Neuronal stem cell (in vitro differentiated cells): ENCODE results near the gene BFSP1. TPM values are rescaled to one million over a fixed set of nuclear protein-coding genes. Genes with fewer than 3 reads are reported as not detected.
A peak's percentile ranks its signal among the peaks of the same experiment; 100 is the strongest.

Experiments
- DNase-seq: peaks from one replicate; pipeline ENCODE4 v3.0.0-alpha.2; 2013; ENCODE audit warnings: low spot score
- H2AFZ ChIP-seq: one replicate; pipeline ENCODE4 v1.6.1; 2013; ENCODE audit warnings: mild to moderate bottlenecking, low read length, inconsistent platforms
- H2AK5ac ChIP-seq: 2 replicates; pipeline ENCODE4 v1.6.1; 2013; ENCODE audit warnings: low read depth, mild to moderate bottlenecking, inconsistent platforms, low read length, moderate library complexity, mixed read lengths
- H2BK120ac ChIP-seq: 2 replicates; pipeline ENCODE4 v1.6.1; 2013; ENCODE audit warnings: low read depth, mild to moderate bottlenecking, inconsistent platforms, low read length, moderate library complexity, mixed read lengths
- H2BK12ac ChIP-seq: one replicate; pipeline ENCODE4 v1.6.1; 2013; ENCODE audit warnings: low read length, inconsistent platforms
- H2BK15ac ChIP-seq: 2 replicates; pipeline ENCODE4 v1.6.1; 2013; ENCODE audit warnings: mild to moderate bottlenecking, low read length, inconsistent platforms, mixed read lengths
- H2BK5ac ChIP-seq: one replicate; pipeline ENCODE4 v1.6.1; 2013; ENCODE audit warnings: inconsistent platforms, mild to moderate bottlenecking, low read length, moderate library complexity
- H3K14ac ChIP-seq: one replicate; pipeline ENCODE4 v1.6.1; 2013; ENCODE audit warnings: low read length, inconsistent platforms
- H3K18ac ChIP-seq: 2 replicates; pipeline ENCODE4 v1.6.1; 2013; ENCODE audit warnings: low read length, inconsistent platforms
- H3K23ac ChIP-seq: 2 replicates; pipeline ENCODE4 v1.6.1; 2013; ENCODE audit warnings: low read depth, mild to moderate bottlenecking, mixed read lengths, low read length, inconsistent platforms; ENCODE audit not compliant: poor library complexity
- H3K27ac ChIP-seq: replicated peaks from 3 replicates; pipeline ENCODE4 v1.5.1; 2013; ENCODE audit warnings: low read length, inconsistent platforms
- H3K27me3 ChIP-seq, 3 experiments: 2 replicates each; pipeline ENCODE4 v1.6.1; 2013; ENCODE audit warnings: low read length in 3 of 3, mild to moderate bottlenecking in 2 of 3, inconsistent platforms in 1 of 3, low read depth in 1 of 3, mixed read lengths in 1 of 3, moderate library complexity in 1 of 3; ENCODE audit not compliant: control insufficient read depth in 3 of 3, insufficient read depth in 3 of 3
- H3K36me3 ChIP-seq, 2 donors: replicated peaks in 1 of 2; 2 replicates each; pipeline ENCODE4 v1.6.1; 2013; ENCODE audit warnings: low read length in 2 of 2; ENCODE audit not compliant: control insufficient read depth in 2 of 2, insufficient read depth in 2 of 2
- H3K4ac ChIP-seq: 2 replicates; pipeline ENCODE4 v1.6.1; 2013; ENCODE audit warnings: inconsistent platforms, mild to moderate bottlenecking, low read length, moderate library complexity
- H3K4me1 ChIP-seq, 2 donors: 1 replicate in 1 of 2; 2 replicates in 1 of 2; pipeline ENCODE4 v1.6.1; 2013; ENCODE audit warnings: low read length in 2 of 2, low read depth in 1 of 2; ENCODE audit not compliant: control insufficient read depth in 2 of 2, insufficient read depth in 1 of 2
- H3K4me2 ChIP-seq: one replicate; pipeline ENCODE4 v1.6.1; 2013; ENCODE audit warnings: mild to moderate bottlenecking, low read length, inconsistent platforms; ENCODE audit not compliant: insufficient read depth, poor library complexity, severe bottlenecking
- H3K4me3 ChIP-seq, 2 donors: 2 replicates each; pipeline ENCODE4 v1.5.1; 2013; ENCODE audit warnings: low read length in 2 of 2, mild to moderate bottlenecking in 2 of 2, inconsistent platforms in 1 of 2, moderate library complexity in 1 of 2
- H3K79me1 ChIP-seq: one replicate; pipeline ENCODE4 v1.6.1; 2013; ENCODE audit warnings: low read depth, mild to moderate bottlenecking, inconsistent platforms, low read length, moderate library complexity
- H3K9ac ChIP-seq: one replicate; pipeline ENCODE4 v1.6.1; 2013; ENCODE audit warnings: mild to moderate bottlenecking, low read depth, low read length, inconsistent platforms; ENCODE audit not compliant: poor library complexity
- H3K9me3 ChIP-seq, 2 donors: replicated peaks in 1 of 2; 2 replicates each; pipeline versions ENCODE3 to v1.6.1; 2013; ENCODE audit warnings: low read length in 2 of 2, mild to moderate bottlenecking in 2 of 2, inconsistent platforms in 1 of 2, low read depth in 1 of 2, mixed read lengths in 1 of 2, moderate library complexity in 1 of 2; ENCODE audit not compliant: control insufficient read depth in 2 of 2, insufficient read depth in 1 of 2
- H4K8ac ChIP-seq: one replicate; pipeline ENCODE4 v1.6.1; 2013; ENCODE audit warnings: low read depth, mild to moderate bottlenecking, inconsistent platforms, low read length, moderate library complexity
- H4K91ac ChIP-seq: one replicate; pipeline ENCODE4 v1.6.1; 2013; ENCODE audit warnings: low read length, low read depth, mild to moderate bottlenecking, inconsistent platforms; ENCODE audit not compliant: poor library complexity
- WGBS, 2 donors: extraction: QIAGEN DNeasy Blood & Tissue Kit; methylation state at CpG; one replicate each; pipeline ENCODE4 v1.1.7; 2013; ENCODE audit warnings: missing lambda C conversion rate in 2 of 2, mixed read lengths in 1 of 2; ENCODE audit not compliant: insufficient read length in 2 of 2, insufficient replicate concordance in 1 of 2; ENCODE audit errors: extremely low coverage in 2 of 2; 5-methylcytosine and 5-hydroxymethylcytosine counted together
- polyA plus RNA-seq, 2 experiments: library from polyadenylated mRNA; stranded (reverse); fragments of 200-250 nt; gene quantifications; one replicate each; pipeline ENCODE4 v1.2.3, GENCODE V29; 2013

The BFSP1 gene
- polyA plus RNA-seq (2013, experiment 1 of 2): 0.18 TPM
- polyA plus RNA-seq (2013, experiment 2 of 2): 0.17 TPM

DNA sequence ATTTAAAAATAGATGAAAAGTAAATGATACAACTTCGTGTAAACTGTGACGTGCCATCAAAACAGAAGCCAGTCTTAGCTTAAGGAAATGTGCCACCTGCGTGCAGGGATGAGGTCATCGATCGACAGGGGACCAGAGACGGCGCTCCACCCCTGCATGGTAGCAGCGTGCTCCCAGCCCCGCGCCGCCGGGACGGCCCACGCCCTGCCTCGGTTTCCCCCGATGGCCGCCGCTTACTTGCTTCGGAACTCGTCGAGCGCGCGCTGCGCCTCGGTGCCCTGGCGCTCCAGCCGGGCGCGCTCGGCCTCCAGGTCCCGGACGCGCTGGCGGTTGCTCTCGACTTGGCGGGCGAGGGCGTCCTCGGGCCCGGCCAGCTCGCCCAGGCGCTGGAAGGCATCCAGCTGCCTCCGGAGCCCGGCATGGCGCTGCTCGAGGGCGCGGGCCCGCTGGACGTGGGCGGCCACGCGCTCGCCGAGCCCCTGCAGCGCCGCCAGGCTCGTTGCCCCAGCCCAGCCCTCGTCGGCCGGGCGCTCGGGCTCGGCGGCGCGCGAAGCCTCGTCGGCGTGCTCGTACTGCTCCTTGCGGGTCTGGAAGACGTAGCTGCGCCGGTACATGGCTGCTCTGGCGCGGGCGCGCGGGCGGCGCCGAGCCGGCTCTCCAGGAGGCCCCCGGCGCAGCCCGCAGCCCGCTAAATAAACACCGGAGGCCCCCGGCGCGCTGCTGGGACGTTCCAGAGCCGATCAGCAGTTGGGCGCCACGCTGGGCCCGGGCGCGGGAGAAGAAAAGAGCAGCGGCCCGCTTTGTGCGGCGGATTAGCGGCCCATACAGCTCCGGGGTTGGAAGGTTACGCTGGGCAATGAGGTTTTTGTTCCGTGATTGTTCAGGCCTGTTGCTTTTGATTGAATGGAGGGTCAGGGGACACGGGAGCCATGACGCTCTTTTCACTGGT, at the start of gene BFSP1:
BFSP1 (minus strand) TSS at position 664 of the 949 bp plus-strand sequence; CDS start at position 614, 50 bp downstream.
- no peak within 1 kb of the TSS for H2BK12ac ChIP-seq
- peak within 1 kb of the TSS; percentile 36 to 73 for H3K4me3 ChIP-seq
- H3K79me1 ChIP-seq: no peaks in the 10 kb centered on the region
- no peak within 1 kb of the TSS for H4K8ac ChIP-seq
- H2BK15ac ChIP-seq: no peak within 1 kb of the TSS
- peak; percentile 95 for DNase-seq
- peaks cover 2 to 3% of the 10 kb centered on the region in 2 donors for H3K9me3 ChIP-seq
- H3K9ac ChIP-seq: peak within 1 kb of the TSS; percentile 65
- H3K4me1 ChIP-seq: peaks cover 4 to 11% of the 10 kb centered on the region in 2 donors
- peak within 1 kb of the TSS; percentile 71 for H3K4me2 ChIP-seq
- no CpG with 5 or more reads among the region's 111 CpGs for WGBS, 2 donors
- H4K91ac ChIP-seq: no peak within 1 kb of the TSS
- H3K23ac ChIP-seq: peak within 1 kb of the TSS; percentile 61
- H2AFZ ChIP-seq: peak within 1 kb of the TSS; percentile 80
- H2BK5ac ChIP-seq: no peak within 1 kb of the TSS
- no peak within 1 kb of the TSS for H3K4ac ChIP-seq
- no peak within 1 kb of the TSS for H2AK5ac ChIP-seq
- H3K36me3 ChIP-seq: no peaks in the 10 kb centered on the region
- peak within 1 kb of the TSS; percentile 91 for H3K18ac ChIP-seq
- no peak within 1 kb of the TSS for H3K14ac ChIP-seq
- H3K27ac ChIP-seq: no peak within 1 kb of the TSS
- H3K27me3 ChIP-seq: peaks cover 8 to 62% (median 44%) of the 10 kb centered on the region in 3 experiments
- no peak within 1 kb of the TSS for H2BK120ac ChIP-seq

DNA sequence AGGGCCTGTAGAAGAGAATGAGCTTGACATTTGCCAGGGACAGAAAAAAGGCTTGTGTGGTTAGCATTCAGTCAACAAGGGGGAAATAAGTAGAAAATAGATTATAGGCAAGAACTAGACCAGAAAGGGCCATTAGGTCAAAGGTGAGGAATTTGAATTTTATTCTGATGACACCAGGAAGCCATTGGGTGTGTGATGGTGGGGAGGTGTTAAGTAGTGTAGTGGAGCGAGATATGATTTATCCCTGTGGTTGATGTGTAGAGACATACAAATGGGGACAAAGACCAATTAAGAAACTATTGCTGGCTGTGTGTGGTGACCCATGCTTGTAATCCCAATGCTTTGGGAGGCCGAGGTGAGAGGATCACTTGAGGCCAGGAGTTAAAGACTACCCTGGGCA, 49.7 kb upstream of the BFSP1 start:
- H3K27ac ChIP-seq: no peak overlapping the region
- H3K4me3 ChIP-seq: no peak overlapping the region
- no peak overlapping the region for H3K9ac ChIP-seq
- no peaks in the 10 kb centered on the region for H3K4me1 ChIP-seq
- no peak overlapping the region for H4K91ac ChIP-seq
- H2BK120ac ChIP-seq: no peak overlapping the region
- no peak overlapping the region for H2AFZ ChIP-seq
- no peak for DNase-seq
- no peak overlapping the region for H2BK15ac ChIP-seq
- no peak overlapping the region for H3K4me2 ChIP-seq
- no peak overlapping the region for H2BK12ac ChIP-seq
- H4K8ac ChIP-seq: no peak overlapping the region
- no peaks in the 10 kb centered on the region for H3K36me3 ChIP-seq
- H2AK5ac ChIP-seq: no peak overlapping the region
- no peak overlapping the region for H3K4ac ChIP-seq
- H2BK5ac ChIP-seq: no peak overlapping the region
- H3K9me3 ChIP-seq: peaks cover 0 to 2% of the 10 kb centered on the region in 2 donors
- no peak overlapping the region for H3K14ac ChIP-seq
- no peak overlapping the region for H3K18ac ChIP-seq
- no peak overlapping the region for H3K23ac ChIP-seq
- no CpG with 5 or more reads among the region's 2 CpGs for WGBS, 2 donors
- H3K27me3 ChIP-seq: no peaks in the 10 kb centered on the region
- no peaks in the 10 kb centered on the region for H3K79me1 ChIP-seq

- H2BK15ac ChIP-seq: no peak overlapping the region
- no peak overlapping the region for H4K8ac ChIP-seq
- H2AFZ ChIP-seq: no peak overlapping the region
- H3K36me3 ChIP-seq: no peaks in the 10 kb centered on the region
- H3K9me3 ChIP-seq: peaks cover 0 to 2% of the 10 kb centered on the region in 2 donors
- DNase-seq: no peak
- H3K23ac ChIP-seq: no peak overlapping the region
- H3K14ac ChIP-seq: no peak overlapping the region
- no peaks in the 10 kb centered on the region for H3K27me3 ChIP-seq
- no peaks in the 10 kb centered on the region for H3K4me1 ChIP-seq
- no CpG with 5 or more reads among the region's 4 CpGs for WGBS, 2 donors
- H3K9ac ChIP-seq: no peak overlapping the region
- H3K4ac ChIP-seq: no peak overlapping the region
- H2BK12ac ChIP-seq: no peak overlapping the region
- no peak overlapping the region for H4K91ac ChIP-seq
- H2BK5ac ChIP-seq: no peak overlapping the region
- H2BK120ac ChIP-seq: no peak overlapping the region
- H3K4me3 ChIP-seq: no peak overlapping the region
- H3K18ac ChIP-seq: no peak overlapping the region
- no peak overlapping the region for H3K27ac ChIP-seq
- no peak overlapping the region for H2AK5ac ChIP-seq
- H3K79me1 ChIP-seq: no peaks in the 10 kb centered on the region
- H3K4me2 ChIP-seq: no peak overlapping the region
Measured at GRCh38 chr20:17579369-17580039, 48.3 kb upstream of the BFSP1 start.

GRCh38 chr20:17576215-17576614, 45.0 kb upstream of the BFSP1 start:
- Histone ChIP-seq H2BK12ac (no peak overlapping the region), H3K23ac (no peak overlapping the region), H3K4me2 (no peak overlapping the region), H4K8ac (no peak overlapping the region), H3K79me1 (peaks cover 2% of the 10 kb centered on the region), H2AK5ac (no peak overlapping the region), H2BK5ac (no peak overlapping the region), H3K4me1 (peaks cover 4 to 5% of the 10 kb centered on the region in 2 donors), H3K9ac (no peak overlapping the region), H3K9me3 (peaks cover 0 to 2% of the 10 kb centered on the region in 2 donors), H3K4me3 (no peak overlapping the region), H2AFZ (no peak overlapping the region), H3K18ac (no peak overlapping the region), H2BK120ac (no peak overlapping the region), H3K27me3 (no peaks in the 10 kb centered on the region), H3K14ac (no peak overlapping the region), H2BK15ac (no peak overlapping the region), H4K91ac (no peak overlapping the region), H3K36me3 (peaks cover 0 to 10% of the 10 kb centered on the region in 2 donors), H3K4ac (no peak overlapping the region), H3K27ac (no peak overlapping the region)
- no peak for DNase-seq
- no CpG with 5 or more reads among the region's 8 CpGs for WGBS, 2 donors
